HG02623 (cell line): Measurements from ENCODE around the gene TMEM47.

Experiments used
- ATAC-seq: cut with Tn5 transposase; IDR thresholded peaks from one replicate; pipeline ENCODE4 v1.9.1; 2021; ENCODE audit warnings: moderate library complexity; ENCODE audit not compliant: unreplicated experiment

TMEM47 gene

DNA sequence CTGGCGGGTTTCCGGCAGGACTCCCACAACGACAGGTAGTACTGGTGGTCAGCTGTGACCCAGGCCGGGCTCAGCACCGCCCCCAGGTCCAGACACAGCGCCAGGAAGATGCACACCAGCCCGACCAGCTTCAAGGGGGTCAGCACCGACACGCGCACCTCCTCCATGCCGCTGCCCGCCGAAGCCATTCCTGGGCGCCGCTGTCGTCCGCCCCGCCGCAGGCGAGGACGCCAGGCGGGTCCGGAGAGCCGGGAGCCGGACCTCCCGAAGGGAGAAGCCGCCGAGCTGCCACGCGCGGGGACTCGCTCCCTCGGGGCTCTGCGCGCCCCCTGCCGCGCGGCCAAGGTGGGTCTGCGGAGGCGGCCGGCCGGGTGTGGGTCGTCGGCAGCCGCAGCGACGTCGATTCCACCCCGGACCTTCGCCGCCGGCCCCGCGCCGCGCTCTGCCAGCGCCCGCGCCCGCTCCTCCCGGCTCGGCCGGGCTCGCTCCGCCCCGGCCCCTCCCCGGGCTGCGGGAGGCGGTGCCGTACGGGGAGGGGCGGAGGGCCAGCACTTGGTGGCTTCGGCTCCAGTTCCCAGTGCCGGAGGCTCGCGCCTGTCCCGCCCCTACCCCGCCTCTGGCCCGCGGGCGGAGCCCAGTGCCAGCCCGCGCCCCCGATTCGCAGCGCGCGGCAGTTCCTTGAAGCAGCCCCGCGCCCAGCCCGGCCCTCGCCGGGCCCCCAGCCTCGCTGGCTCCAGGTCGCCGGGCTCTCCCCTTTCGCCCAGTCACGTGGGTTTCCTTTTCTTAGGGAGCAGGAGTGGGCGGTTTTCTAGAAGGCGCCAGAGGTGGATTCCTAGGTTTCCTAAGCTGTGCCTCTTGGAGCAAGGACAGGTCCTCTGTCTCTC, at the start of gene TMEM47:
TMEM47 (minus strand) TSS at position 444 of the 884 bp plus-strand sequence; CDS start at position 188, 256 bp downstream.
- no peak for ATAC-seq

DNA sequence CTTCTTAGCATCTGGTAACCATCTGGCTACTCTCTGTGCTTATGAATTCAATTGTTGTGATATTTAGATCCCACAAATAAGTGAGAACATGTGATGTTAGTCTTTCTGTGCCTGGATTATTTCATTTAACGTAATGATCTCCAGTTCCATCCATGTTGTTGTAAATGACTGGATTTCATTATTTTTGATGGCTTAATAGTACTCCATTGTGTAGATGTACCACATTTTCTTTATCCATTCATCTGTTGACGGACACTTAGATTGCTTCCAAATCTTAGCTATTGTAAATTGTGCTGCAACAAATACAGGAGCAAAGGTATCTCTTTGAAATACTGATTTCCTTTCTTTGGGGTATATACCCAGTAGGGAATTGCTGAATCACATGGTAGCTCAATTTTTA, 30.0 kb upstream of the TMEM47 start:
- ATAC-seq: no peak

DNA sequence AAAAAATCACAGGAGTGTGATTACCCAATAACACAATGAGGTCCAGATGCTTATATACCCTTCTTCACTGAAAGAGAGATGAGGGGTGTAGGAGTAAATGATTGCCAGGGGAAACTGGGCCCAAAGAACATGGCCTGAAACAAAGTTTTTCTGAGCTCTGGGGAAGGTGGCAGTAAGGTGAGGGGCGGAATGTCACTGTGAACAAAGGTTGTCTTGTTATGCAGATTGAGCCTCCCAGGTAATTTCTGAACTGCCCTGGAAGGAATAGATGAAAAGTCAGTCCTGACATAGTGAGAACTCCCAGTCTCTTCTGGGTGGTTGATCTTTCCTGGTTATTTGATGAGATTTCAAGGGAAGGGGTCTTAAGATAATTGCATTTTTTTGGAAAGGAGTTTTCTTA, 2.5 kb upstream of the TMEM47 start:
- no peak for ATAC-seq

DNA sequence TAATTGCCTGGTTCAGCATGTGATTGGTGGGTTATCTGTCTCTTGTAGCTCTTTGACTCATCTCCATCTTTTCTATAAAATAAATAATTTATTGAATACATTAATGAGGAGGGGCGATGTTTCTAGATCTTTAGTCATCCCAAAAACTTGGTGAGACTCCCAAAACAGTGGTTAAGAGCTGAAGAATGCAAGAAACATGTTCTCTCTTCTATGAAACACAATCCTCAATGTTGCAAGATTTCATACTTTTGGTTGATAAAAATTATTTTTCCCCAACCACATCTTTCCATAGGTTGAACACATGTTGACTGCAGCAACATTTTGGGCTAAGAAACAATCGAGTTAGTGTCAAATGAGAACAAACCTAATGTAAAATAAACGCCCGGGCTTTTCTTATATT, 1.2 kb upstream of the TMEM47 start:
- no peak for ATAC-seq

DNA sequence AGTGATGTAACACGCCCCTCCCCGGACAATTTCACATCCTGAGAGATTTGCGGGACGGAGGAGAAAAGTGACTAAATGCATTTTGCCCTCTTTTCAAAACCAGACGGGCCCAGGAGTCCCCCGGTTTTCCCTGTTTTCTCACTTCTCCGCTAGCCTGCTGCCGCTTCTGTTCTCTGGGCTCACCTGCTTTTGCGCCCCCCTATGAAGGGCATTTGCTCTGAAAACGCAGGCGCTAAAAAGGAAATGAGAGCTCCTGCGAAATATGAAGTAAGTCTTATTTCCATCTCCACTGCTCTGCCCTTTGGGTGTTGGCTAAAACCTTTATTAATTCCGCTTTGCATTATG, 613 bp upstream of the TMEM47 start:
- no peak for ATAC-seq

DNA sequence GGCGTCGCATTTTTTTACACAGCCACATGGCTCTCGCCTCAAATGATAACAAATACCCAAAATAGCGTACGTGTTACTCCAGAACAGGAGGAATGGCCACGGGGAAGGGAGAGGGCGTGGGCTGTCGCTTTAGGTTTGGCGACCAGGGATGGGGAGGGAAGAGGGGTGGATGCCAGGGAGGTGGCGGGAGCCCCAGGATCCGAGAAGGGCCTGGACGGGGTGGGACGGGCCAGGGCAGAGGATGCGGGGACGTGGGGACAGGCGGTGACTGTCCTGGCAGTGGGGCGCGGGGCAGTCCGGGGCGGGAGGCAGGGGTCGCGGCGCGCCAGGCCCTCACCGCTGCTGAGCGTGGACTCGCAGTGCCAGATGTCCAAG, 631 bp downstream of the TMEM47 start:
- ATAC-seq: no peak

DNA sequence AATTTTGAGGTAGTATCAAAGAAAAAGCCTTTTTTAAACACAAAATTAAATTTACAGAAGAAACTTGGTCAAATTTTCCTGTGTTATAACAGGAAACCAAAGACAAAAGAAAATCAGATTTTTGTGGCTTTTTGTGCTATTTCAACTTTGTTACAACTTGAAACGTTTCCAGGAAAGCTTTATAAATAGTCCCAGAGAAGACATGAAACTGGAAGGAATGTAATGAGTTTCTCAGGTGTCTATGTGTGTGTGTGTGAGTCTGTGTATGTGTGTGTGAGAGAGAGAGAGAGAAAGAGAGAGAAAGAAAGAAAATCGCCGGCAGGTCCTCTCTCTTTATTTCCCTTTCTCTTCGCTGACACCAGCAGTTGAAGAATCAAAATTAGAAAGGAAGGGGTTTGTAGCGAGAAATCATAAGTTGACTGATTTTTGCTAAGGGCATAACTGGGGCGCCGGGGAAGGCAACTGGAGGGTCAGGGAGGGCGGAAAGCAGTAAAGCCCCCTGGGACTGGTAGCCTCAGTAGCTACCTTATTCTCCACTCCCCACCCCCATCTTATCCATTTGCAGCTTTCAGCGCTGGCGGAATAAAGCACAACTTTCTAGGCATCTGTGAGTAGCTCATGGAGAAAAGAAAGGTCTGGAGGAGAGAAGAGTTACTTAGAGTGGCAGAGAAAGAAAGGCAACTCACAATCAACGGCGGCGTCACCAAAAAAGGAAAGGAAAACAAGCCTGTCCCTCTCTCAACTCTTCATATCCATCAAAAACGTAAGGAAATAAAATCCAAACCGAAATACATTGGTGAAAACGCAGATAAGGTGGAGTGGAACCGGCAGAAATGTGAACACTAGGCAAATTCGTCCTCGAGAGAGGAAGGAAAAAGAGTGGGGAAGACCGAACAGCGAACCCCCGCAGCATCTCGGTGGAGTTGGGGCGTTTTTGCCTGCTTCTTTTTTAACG, 1.3 kb downstream of the TMEM47 start:
- ATAC-seq: no peak

DNA sequence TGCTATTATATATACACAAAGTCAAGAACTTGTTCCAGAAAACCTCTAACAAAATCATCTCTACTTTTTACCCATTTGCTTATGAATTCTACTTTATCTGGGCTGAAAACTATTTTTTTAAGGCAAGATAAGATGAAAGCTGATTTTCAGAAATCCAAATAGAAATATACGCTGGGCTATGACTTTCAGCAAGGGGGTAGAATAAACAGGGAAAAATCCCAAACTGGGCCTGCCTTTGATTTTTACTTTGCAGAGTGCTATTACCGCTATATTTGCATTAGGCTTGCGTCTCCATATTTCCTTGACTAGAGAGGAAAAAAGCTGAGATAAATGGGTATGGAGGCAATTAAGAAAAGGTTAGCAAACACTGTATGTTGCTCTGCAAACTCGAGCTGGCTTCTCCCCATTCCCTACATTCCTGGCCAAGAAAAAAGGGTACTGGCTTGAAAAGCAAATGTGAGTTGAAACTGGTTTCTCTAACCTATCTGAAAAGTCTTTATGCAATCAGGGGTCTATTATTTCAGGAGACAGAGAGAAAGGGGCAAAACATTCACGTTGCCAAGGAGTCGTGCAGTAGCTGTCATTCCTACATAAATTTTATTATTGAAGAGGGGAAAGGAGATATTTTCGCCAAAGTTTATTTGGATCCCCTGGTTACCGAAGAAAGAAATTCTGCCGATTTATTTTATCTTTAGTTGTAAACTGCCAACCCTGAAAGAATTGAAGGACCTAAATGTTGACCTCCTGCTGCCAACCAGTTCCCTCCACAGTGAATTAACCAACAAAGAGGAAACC, 2.2 kb downstream of the TMEM47 start:
- ATAC-seq: no peak

- ATAC-seq: no peak
Measured at GRCh38 chrX:34653811-34654210, 3.3 kb downstream of the TMEM47 start.

GRCh38 chrX:34642849-34643248, 14.2 kb downstream of the TMEM47 start:
- no peak for ATAC-seq

DNA sequence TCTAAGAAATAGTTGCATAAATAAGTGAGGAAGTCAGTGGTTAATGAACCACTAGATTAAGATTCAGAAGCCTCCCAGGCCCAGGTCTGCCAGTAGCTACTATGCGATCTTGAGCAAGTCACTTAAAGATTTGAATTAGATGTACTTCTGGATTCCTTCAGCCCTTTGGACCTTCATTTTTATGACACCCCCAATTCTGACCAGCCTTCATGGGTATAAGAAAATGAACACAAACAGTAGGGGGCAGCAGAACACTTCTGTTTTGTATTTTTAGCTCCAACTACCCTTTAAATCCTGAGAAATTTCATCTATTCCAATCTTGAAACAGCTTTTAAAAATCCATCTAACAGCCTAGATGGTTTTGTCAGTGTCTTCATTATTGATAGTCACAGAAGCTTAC, 19.0 kb downstream of the TMEM47 start:
- no peak for ATAC-seq

DNA sequence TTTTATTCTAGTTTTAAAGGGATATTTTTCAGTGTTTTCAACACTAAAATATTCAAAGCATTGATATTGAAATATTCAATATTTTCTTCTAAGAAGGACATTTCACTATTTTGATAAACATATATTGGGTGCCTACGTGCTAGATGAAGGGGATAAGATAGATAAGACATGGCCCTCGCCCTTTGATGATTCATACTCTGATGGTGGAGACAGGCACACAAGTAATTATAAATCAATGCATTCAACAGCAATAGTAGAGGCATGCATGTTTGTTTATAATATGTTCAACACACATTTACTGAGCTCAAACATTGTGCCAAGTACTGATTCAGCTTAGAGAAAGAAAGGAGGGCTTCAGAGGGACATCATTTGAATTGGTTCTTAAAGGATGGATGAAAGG, 22.7 kb downstream of the TMEM47 start:
- no peak for ATAC-seq

DNA sequence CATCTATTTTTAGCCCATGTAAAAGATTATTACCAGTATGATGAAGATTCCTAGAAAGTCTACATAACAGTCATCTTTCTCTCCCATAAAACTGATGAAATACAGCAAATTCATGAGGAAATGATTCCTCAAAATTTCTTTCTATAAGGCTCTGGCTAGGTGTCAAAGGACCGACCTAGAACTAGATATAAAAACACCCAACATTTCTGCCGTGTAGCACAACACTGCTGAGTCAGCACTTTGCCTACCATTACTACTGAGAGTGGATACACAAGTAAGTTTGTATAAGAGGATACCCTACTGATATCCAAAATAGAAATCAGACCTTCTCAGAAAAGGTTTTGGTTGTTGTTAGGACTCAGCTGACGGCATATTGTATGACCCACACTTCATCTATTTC, 24.7 kb downstream of the TMEM47 start:
- ATAC-seq: no peak

DNA sequence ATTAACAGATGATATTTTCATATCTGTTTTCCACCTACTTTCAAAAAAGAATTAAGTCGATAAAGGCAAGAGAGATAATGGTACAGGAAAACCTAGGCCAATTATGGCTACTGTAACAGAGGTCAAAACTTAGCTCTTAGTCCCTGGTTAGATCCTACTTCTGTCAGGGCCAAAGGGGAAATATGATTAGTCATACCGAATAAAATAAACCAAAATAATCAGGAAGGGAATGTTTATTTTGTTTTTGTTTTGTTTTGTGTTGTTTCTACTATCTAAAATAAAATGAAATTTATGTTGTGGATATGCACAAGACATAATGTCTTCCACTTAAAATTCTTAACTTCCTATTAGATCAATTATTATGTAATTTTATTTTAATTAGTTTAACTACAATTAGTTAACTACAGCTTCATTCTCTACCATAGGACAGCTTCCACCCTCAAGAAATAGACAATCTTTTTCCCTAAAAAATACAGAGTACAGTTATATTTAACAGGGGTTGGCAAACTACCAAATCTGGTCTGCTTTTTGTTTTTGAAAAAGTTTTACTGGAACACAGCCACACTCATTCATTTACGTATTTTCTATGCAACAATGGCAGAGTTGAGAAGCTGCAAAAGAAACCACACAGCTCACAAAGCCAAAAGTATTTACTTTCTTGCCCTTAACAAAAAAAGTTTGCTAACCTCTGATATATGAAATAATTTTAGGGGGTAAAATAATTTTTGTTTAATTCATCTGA, 25.4 kb downstream of the TMEM47 start:
- ATAC-seq: no peak

DNA sequence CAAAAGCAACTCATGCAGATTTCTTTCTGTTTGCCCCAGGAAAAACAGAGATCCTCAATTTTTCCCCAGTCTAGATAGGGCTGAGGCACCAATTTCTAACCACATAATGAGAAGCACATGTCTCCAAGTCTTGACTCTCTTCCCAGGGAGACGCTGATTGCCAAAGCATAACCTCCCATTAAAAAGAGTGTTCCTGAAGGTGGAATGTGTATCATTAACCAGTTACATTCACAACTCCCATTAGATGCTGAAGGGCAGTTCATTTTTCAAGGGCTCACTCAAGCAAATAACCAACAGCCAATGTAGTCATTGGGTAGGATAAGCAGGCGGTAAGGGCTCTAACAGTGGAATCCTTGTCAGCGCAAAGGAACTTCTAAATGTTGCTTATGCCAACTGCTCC, 27.5 kb downstream of the TMEM47 start:
- ATAC-seq: no peak

- ATAC-seq: no peak
Measured at GRCh38 chrX:34624416-34624815, 32.7 kb downstream of the TMEM47 start.

GRCh38 chrX:34619920-34620319, 37.2 kb downstream of the TMEM47 start:
- ATAC-seq: no peak

GRCh38 chrX:34612036-34612435, 45.0 kb downstream of the TMEM47 start:
- ATAC-seq: no peak

DNA sequence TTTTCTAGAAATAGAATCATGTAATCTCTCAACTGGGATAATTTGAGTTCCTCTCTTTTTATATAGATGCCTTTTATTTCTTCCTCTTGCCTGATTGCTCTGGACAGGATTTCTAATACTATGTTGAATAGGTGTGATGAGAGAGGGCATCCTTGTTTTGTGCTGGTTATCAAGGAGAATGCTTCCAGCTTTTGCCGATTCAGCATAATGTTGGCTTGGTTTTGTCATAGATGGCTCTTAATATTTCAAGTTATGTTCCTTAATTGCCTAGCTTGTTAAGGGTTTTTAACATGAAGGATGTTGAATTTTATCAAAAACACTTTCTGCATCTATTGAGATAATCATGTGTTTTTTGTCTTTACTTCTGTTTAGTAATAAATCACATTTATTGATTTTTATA, 58.7 kb downstream of the TMEM47 start:
- ATAC-seq: no peak

- ATAC-seq: no peak
Measured at GRCh38 chrX:34586936-34587335, 70.1 kb downstream of the TMEM47 start.
